PC-3 (cell line): ENCODE data around the gene AGL.

Source experiments
- CTCF ChIP-seq: fragments of 300-600 bp; sonication (generic); conservative IDR thresholded peaks from 2 replicates; pipeline ENCODE4 v1.5.1; 2017; ENCODE audit warnings: antibody characterized with exemption, low read depth, mild to moderate bottlenecking, low read length
- EZH2 ChIP-seq: fragments of 300-600 bp; sonication (generic); IDR thresholded peaks from one replicate; pipeline ENCODE4 v1.6.1; 2017; ENCODE audit warnings: antibody characterized with exemption, mild to moderate bottlenecking, low read length; ENCODE audit not compliant: unreplicated experiment
- EZH2phosphoT487 ChIP-seq: fragments of 300-600 bp; sonication (generic); IDR thresholded peaks from 2 replicates; pipeline ENCODE4 v1.6.1; 2018; ENCODE audit warnings: mild to moderate bottlenecking, antibody characterized with exemption, low read length, borderline replicate concordance

GRCh38 chr1:99852648-99853047 is 2.5 kb downstream of the AGL start:
- TF ChIP-seq CTCF = no peak
- TF ChIP-seq EZH2phosphoT487 = no peak
- TF ChIP-seq EZH2 = no peak
